OCI-LY7 (cell line): ENCODE data around the gene SDCCAG8. TPM values are rescaled to one million over a fixed set of nuclear protein-coding genes. Genes with fewer than 3 reads are reported as not detected.

Source experiments
- BruUV-seq: library from RNA; stranded (reverse); fragments of 400-500 nt; replicated peaks from 2 replicates; lab custom pipeline; 2021; lab: Mats Ljungman, UMichigan
- CTCF ChIA-PET: fragments of 300-600 bp; sonication (Branson Sonifier 250); formaldehyde crosslinking; loops from one replicate; lab custom pipeline; 2022; ENCODE audit warnings: antibody characterized with exemption; ENCODE audit not compliant: unreplicated experiment; lab: Charles Lee
- POLR2A ChIA-PET: fragments of 300-600 bp; sonication (Branson Sonifier 250); formaldehyde crosslinking; loops from one replicate; lab custom pipeline; 2022; ENCODE audit warnings: antibody characterized with exemption; lab: Charles Lee
- DNase-seq: peaks from one replicate; pipeline ENCODE4 v3.0.0-alpha.2; 2015; ENCODE audit warnings: low spot score
- H2AFZ ChIP-seq: fragments of 200-600 bp; sonication (generic), shearing (Covaris generic); 2 replicates; pipeline ENCODE4 v1.6.1; 2014; ENCODE audit warnings: mild to moderate bottlenecking, antibody characterized with exemption, low read length, moderate library complexity
- H3K27ac ChIP-seq: fragments of 200-600 bp; sonication (generic); 2 replicates; pipeline ENCODE4 v1.5.1; 2014; ENCODE audit warnings: mixed run types, low read depth, mild to moderate bottlenecking, moderate library complexity, low read length, inconsistent platforms; ENCODE audit not compliant: poor library complexity, severe bottlenecking
- H3K36me3 ChIP-seq: fragments of 200-600 bp; sonication (generic); 2 replicates; pipeline ENCODE4 v1.6.1; 2014; ENCODE audit warnings: mild to moderate bottlenecking, antibody characterized with exemption, low read length, moderate library complexity, mixed read lengths; ENCODE audit not compliant: insufficient read depth
- H3K4me1 ChIP-seq: fragments of 200-600 bp; sonication (generic); 2 replicates; pipeline ENCODE4 v1.5.1; 2014; ENCODE audit warnings: mild to moderate bottlenecking, low read length; ENCODE audit not compliant: insufficient read depth, poor library complexity, severe bottlenecking
- H3K4me2 ChIP-seq: fragments of 200-600 bp; sonication (generic); 2 replicates; pipeline ENCODE4 v1.6.1; 2014; ENCODE audit warnings: mild to moderate bottlenecking, low read length
- H3K4me3 ChIP-seq: fragments of 200-600 bp; sonication (generic); 2 replicates; pipeline ENCODE4 v1.5.1; 2014; ENCODE audit warnings: mild to moderate bottlenecking, low read depth, low read length; ENCODE audit not compliant: poor library complexity, severe bottlenecking
- H3K79me2 ChIP-seq: fragments of 200-600 bp; sonication (generic); 2 replicates; pipeline ENCODE4 v1.6.1; 2016; ENCODE audit warnings: low read depth, mild to moderate bottlenecking, low read length, moderate library complexity, mixed read lengths; ENCODE audit not compliant: insufficient read depth
- H3K9me2 ChIP-seq: fragments of 200-600 bp; sonication (generic); 2 replicates; pipeline ENCODE4 v1.6.1; 2016; ENCODE audit warnings: mild to moderate bottlenecking, low read length, mixed read lengths; ENCODE audit not compliant: insufficient read depth
- H3K9me3 ChIP-seq: fragments of 200-600 bp; sonication (generic); 2 replicates; pipeline ENCODE4 v1.6.1; 2014; ENCODE audit warnings: mild to moderate bottlenecking, mixed run types, low read length, mixed read lengths
- H4K20me1 ChIP-seq: fragments of 200-600 bp; sonication (generic); 2 replicates; pipeline ENCODE4 v1.6.1; 2014; ENCODE audit warnings: mild to moderate bottlenecking, antibody characterized with exemption, low read length, moderate library complexity, mixed read lengths; ENCODE audit not compliant: insufficient read depth
- EZH2phosphoT487 ChIP-seq: fragments of 200-600 bp; sonication (generic); IDR thresholded peaks from 2 replicates; pipeline ENCODE4 v1.6.1; 2018; ENCODE audit warnings: low read depth, borderline replicate concordance, mild to moderate bottlenecking, mixed run types, antibody characterized with exemption, low read length, moderate library complexity, mixed read lengths
- intact Hi-C: fragments of 100-400 bp; cut with micrococcal nuclease; formaldehyde crosslinking; loops from one replicate; pipeline ENCODE4 v1.10.0; 2022; ENCODE audit not compliant: unreplicated experiment
- total RNA-seq, 2 experiments: library from RNA; depleted of rRNA in 1 of 2; stranded (reverse); fragments of >200 nt in 1 of 2; shearing (Covaris generic) in 1 of 2; gene quantifications; 2 replicates each; pipeline ENCODE4 v1.2.3, GENCODE V29; 2014 to 2022
- TF ChIP-seq, protein P1 (sequence below): fragments of 200-600 bp; sonication (generic); conservative IDR thresholded peaks from 2 replicates; pipeline ENCODE4 v1.5.1; 2014; ENCODE audit warnings: mild to moderate bottlenecking, antibody characterized with exemption, low read length, moderate library complexity, mixed read lengths

Gene SDCCAG8
- total RNA-seq, 2 experiments from 2014 or later: 18.1 to 28.7 TPM

DNA sequence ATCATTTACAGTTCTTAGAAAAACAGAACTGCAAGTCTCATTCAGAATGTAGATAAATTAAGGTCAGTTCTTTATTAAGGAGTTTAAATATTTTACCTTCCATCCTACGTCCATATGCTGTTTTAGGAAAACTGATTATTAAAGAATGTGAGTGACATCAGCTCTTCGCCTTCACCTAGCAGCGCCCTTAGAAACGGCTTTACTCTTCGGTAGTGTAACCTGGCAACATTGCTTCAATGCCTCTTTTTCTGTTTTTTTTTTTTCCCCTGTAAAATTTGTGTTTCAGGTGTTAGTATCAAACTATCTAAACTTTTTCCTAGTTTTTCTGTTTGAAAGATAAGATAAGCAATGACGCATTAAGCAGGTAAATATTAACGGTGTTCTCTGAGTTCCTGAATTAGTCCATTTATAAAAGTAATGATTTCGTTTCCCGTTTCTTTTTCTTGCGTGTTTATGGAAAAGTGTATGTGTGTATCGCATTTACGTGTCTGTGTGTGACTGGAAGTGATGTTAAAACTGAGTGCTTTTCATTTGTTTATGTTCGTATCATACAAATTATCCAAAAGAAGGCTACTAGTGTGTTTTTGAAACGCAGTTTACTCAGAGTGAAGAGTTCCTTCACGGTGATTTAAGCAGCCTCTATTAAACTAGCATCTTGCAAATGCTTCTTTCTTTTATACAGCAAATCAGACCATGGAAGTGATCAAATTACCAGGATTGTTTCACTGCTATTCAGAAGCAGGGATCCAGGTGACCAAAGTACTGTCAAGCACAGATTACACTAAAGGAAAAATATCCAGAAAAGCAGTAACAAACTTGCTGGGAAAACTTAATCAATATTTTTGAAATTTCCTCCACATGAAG is 139.0 kb downstream of the SDCCAG8 start:
- ChIA-PET POLR2A (no interaction called here), CTCF (no interaction called here)
- Histone ChIP-seq H3K4me2 (no peak overlapping the region), H3K9me2 (no peaks in the 10 kb centered on the region), H2AFZ (no peak overlapping the region), H4K20me1 (no peaks in the 10 kb centered on the region), H3K9me3 (no peaks in the 10 kb centered on the region), H3K36me3 (no peaks in the 10 kb centered on the region), H3K4me1 (no peaks in the 10 kb centered on the region), H3K79me2 (no peaks in the 10 kb centered on the region), H3K27ac (no peak overlapping the region), H3K4me3 (no peak overlapping the region)
- no peak for TF ChIP-seq EZH2phosphoT487
- TF ChIP-seq, protein P1, sequence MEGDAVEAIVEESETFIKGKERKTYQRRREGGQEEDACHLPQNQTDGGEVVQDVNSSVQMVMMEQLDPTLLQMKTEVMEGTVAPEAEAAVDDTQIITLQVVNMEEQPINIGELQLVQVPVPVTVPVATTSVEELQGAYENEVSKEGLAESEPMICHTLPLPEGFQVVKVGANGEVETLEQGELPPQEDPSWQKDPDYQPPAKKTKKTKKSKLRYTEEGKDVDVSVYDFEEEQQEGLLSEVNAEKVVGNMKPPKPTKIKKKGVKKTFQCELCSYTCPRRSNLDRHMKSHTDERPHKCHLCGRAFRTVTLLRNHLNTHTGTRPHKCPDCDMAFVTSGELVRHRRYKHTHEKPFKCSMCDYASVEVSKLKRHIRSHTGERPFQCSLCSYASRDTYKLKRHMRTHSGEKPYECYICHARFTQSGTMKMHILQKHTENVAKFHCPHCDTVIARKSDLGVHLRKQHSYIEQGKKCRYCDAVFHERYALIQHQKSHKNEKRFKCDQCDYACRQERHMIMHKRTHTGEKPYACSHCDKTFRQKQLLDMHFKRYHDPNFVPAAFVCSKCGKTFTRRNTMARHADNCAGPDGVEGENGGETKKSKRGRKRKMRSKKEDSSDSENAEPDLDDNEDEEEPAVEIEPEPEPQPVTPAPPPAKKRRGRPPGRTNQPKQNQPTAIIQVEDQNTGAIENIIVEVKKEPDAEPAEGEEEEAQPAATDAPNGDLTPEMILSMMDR: no peak
- intact Hi-C loops: no loop called here
- DNase-seq: no peak
- no TSS peak for BruUV-seq

DNA sequence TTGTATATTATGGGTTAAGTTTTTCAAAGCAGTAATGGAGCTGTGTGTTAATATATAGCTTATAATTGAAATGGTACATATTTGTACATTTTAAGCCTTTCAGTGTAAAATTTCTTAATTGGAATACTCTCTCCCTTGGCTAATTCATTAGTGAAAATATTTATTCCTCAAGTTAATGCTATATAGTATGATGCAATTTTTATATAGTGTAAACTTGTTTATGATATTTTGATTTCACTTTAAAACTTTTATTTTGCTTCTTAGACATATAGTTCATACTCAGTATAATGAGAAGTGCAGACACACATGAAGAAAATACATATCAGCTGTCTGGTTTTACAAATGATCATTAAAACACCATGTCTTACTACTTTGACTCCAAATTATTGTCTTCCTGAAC is 140.6 kb downstream of the SDCCAG8 start:
- Histone ChIP-seq H3K9me2 (no peaks in the 10 kb centered on the region), H4K20me1 (no peaks in the 10 kb centered on the region), H3K36me3 (no peaks in the 10 kb centered on the region), H3K27ac (no peak overlapping the region), H3K9me3 (no peaks in the 10 kb centered on the region), H2AFZ (no peak overlapping the region), H3K4me2 (no peak overlapping the region), H3K4me1 (no peaks in the 10 kb centered on the region), H3K79me2 (no peaks in the 10 kb centered on the region), H3K4me3 (no peak overlapping the region)
- TF ChIP-seq EZH2phosphoT487: no peak
- TF ChIP-seq, protein P1: no peak
- POLR2A ChIA-PET: interaction anchor here (0.6 to 1.2 kb wide), 4 partner anchors 9 to 1628 kb away, joined by 3 to 4 read pairs (median 3); no protein-coding TSS in a partner anchor
- no peak for DNase-seq
- intact Hi-C loops: no loop called here
- CTCF ChIA-PET: no interaction called here
- BruUV-seq: no TSS peak

DNA sequence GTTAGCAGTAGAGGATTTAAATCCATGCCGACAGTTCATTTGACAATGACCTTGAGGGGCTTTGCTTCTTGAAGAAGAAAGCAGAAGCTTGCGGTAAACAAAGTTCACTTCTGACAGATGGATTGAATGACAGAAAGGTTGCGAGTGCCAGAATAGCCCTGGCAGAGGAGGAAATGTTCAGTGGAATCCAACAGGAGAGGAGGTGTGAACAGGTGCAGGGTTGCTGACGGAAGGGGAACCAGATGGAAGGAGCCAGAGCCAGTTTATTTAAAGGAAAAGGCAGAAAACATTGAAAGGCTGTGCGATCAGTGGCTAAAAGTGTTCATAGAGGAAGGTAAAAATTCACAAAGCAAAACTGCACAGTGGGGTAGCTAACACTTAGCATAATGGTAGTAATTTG is 141.0 kb downstream of the SDCCAG8 start:
- intact Hi-C loops: no loop called here
- Histone ChIP-seq H3K9me2 (no peaks in the 10 kb centered on the region), H3K4me1 (no peaks in the 10 kb centered on the region), H3K9me3 (no peaks in the 10 kb centered on the region), H3K4me2 (no peak overlapping the region), H3K79me2 (no peaks in the 10 kb centered on the region), H3K27ac (no peak overlapping the region), H3K36me3 (no peaks in the 10 kb centered on the region), H2AFZ (no peak overlapping the region), H3K4me3 (no peak overlapping the region), H4K20me1 (no peaks in the 10 kb centered on the region)
- POLR2A ChIA-PET: interaction anchor here (0.6 to 1.2 kb wide), 3 partner anchors 10 to 1200 kb away, joined by 3 read pairs; no protein-coding TSS in a partner anchor
- CTCF ChIA-PET: no interaction called here
- DNase-seq: no peak
- TF ChIP-seq EZH2phosphoT487: no peak
- BruUV-seq: no TSS peak
